DMS153 (cell line): Measurements from ENCODE around the gene RCHY1.
"Not testable (repeated sequence)": the region's sequence is repeated elsewhere in the genome, so short reads cannot be mapped to it uniquely, and the experiment has no call there.

ENCODE experiments used
- DNase-seq: peaks from one replicate; lab custom pipeline; 2025; lab: John Stamatoyannopoulos, UW

Gene RCHY1

DNA sequence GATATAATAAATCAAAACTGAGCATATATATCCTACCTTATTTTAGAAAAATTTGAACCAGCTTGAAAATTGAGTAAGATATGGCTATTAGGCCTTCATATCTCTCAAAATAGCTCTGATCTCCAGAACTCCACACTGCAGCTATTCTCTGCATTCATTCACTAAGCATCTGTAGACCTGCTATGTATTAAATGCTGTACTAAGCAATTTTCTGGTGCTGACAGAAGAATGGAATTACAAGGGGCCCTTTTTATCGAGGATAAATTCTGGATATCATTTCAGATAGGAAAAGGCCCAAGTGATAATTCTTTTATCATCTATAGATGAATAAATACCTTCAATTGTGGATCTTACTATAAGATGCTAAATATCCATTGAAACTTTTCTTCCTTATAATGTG, 1.9 kb upstream of the RCHY1 start:
- no peak for DNase-seq

DNA sequence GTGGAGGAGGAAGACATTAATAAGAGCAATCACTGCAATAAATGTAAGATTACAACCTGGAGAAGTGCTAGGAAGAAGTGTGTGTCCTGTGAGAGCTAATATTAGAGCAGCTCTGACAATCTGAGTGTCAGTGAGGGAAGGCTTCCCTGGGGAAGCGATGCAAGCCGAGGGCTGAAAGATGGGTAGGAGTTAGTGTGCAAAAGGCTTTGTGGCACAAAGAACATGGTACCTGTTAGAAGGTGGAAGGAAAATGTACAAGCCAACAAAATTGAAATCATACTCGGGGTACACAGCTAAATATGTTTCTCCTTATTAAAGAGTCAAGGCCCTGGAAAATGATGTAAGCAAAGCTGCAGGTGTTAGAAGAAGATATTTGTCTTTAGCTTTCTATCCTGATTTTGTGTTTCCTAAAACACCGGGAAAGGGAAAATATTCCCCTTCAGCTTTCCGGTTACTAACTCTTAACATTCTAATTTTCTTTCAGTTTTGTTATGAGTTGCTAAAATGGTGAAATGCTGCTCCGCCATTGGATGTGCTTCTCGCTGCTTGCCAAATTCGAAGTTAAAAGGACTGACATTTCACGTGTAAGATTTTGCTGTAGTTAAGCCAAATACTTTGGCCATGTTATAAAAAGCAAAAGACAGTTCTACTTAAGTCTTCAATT, 878 bp upstream of the RCHY1 start:
- DNase-seq, result no peak

DNA sequence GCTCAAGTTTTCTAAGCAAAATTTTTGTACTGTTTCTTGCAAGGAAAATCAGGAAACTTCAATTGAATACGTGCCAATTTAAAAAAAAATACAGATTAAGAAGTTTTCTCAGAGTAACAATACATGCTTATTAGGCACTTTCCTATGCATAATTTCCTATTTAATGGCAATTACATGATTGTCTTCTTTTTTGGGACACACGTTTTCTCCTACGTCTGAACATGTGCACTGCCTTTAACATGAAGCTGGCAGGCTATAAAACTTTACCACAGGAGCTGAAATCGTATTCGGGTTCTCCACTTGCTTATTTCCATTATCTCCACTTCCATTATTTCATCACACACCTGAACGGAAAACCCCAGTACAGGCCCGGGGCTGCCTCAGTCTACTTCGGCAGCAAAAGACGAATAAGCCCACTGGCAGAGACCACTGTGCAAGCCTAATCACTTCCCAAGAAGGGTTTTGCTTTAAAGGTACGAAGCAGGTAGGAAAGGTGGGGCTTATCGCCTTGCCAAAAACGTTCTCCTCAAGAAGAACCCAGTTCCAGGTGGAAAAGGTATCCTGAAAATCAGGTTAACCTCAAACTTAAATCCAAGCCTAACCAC, 575 bp downstream of the RCHY1 start:
- DNase-seq, result no peak

- no peak for DNase-seq
Measured at GRCh38 chr4:75512386-75513211, 1.6 kb downstream of the RCHY1 start.

DNA sequence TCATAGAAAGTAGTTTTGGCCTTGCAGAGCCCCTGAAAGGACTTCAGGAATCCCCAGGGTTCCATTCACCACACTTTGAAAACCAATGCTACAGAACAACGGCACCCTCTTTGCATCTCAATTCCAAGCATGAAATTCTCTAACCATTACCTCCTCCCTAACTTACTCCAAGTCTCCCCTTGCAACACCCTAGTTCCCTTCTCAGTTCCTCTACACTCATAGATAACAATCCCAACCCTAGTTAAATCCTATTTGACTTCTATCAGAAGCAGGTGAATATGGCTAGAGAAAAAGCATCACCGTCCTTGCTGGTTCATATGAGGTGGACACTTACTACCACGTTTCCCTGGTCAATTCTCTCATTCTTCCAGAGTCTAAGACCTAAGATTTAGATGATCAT, 2.4 kb downstream of the RCHY1 start:
- no peak for DNase-seq

GRCh38 chr4:75509592-75509991, 4.6 kb downstream of the RCHY1 start:
- not testable (repeated sequence) for DNase-seq

DNA sequence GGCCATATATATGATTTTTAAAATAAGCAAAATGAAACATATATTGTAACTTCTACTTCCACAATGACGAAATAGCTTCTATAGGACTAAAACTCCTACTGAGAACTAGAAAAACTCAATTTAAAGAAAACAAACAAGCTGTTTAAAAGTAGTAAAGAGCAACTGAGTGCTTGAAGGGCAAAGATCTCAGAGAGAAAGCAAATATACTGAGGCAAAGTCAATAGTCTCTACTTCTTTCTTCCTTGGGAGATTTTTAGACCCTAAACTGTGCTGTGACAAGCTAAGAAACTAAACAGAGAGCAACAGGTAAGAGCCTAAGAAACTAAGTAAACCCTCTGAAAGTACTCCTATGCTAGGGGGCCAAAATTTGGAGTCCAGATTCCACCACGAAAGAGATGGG, 8.6 kb downstream of the RCHY1 start:
- DNase-seq, result no peak

DNA sequence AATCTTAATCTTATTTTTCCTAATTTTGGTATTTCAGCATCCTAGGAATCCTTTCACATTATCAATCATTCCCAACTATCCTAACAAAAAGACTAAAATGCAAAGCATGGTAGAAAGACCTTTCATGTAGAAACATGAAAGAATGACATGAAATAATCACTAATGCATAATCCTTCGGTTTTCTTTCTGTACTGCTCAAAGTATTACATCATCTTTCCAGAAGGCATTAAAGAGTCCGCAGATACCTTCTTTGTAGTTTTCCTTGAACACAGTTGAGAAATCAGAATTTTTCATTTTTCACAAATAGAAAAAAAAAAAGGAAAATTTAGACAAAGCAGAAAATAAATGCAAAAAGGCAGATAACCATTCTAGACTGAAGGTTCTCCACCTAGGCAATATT, 11.5 kb downstream of the RCHY1 start:
- DNase-seq, result no peak

GRCh38 chr4:75499900-75500299, 14.3 kb downstream of the RCHY1 start:
- no peak for DNase-seq

DNA sequence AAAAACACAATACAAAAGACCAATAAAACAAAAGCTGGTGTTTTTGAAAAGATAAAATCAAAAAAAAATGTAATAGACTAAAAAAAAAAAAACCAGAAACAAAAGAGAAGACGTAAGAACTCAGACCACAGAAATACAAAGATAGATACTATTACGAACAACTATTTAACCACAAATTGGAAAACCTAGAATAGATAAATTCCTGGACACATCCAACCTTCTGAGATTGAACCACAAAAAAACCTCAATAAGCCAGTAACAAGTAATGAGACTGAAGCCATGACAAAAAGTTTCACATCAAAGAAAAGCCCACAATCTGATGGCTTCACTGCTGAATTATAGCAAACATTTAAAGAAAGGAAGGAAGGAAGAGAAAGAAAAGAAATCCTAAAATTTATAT, 16.2 kb downstream of the RCHY1 start:
- no peak for DNase-seq

- no peak for DNase-seq
Measured at GRCh38 chr4:75497133-75497532, 17.1 kb downstream of the RCHY1 start.

DNA sequence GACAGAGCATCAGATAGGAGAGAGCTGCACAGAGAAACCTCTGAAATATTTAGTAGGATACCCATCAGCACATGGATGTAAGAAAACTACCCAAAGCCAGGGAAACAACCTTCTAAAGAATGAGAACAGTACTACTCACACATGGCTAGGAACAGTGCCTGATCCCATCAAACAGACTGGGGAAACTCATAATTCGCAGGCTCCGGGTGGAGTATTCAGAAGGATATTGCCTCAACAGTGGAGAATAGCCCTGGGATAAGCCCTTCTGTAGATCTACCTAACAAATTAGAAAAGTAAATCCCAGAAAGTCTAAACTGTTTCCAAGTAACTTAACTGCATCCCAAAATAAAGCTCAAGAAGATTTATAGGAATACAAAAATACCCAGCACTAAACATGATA, 17.8 kb downstream of the RCHY1 start:
- DNase-seq, result no peak

DNA sequence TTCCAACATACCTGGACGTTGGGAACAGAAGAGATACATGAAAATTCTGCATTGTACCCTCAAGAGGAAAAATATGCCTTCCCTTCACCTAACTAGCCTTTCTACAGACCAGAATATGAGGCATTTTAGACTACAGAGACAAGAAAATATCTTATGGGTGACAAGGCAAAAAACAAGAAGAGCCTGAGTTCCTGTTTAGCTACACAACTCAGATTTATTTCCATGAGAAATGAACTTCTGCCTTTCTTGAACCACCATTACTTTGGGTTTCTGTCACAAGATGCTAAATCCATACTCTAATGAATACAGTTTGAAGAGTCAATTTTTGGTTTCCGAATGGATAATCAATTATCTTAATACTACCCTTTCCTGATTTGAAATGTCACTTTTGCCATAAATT, 18.7 kb downstream of the RCHY1 start:
- DNase-seq, result no peak

- DNase-seq, result no peak
Measured at GRCh38 chr4:75494563-75494962, 19.6 kb downstream of the RCHY1 start.

GRCh38 chr4:75490155-75490554, 24.0 kb downstream of the RCHY1 start:
- DNase-seq, result peak; percentile 2

- DNase-seq, result no peak
Measured at GRCh38 chr4:75484190-75484589, 30.0 kb downstream of the RCHY1 start.

DNA sequence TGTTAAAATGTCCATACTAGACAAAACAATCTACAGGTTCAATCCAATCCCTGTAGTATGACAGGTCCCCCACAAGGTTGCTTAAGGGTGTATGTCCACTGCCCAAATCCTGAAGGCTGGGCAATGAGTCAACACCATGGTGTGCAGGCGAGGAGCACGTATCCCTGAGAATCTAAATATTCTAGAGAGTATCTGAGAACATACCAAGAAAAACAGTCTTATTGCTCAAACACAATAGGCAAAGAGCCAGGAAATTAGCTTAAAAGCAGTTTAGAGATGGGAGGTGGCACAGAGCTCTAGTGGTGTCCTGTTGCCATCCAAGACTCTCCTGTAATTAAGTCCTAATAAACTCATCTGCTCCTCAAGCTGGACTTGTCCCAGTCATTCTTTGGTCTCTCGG, 37.0 kb downstream of the RCHY1 start:
- DNase-seq, result no peak

GRCh38 chr4:75470738-75471137, 43.5 kb downstream of the RCHY1 start:
- no peak for DNase-seq

DNA sequence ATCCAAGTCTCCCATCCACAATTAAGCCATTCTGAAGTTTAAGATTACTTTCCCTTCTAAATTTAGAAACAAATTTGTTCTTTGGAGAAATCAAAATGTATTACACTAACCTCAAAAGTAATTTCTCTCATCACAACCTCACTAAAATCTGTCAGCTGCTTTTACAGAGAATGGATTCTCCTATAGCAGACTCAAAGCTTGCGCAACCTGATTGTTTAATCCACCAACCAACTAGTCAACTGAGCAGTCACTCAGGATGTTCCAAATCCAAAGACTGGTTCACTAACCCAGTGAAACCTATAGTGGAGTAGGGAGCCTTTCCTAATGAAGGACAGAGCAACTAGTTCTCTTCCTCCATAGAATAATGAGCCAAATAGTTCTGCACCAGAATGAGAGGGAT, 44.3 kb downstream of the RCHY1 start:
- no peak for DNase-seq

- no peak for DNase-seq
Measured at GRCh38 chr4:75457365-75457764, 56.8 kb downstream of the RCHY1 start.

GRCh38 chr4:75434105-75434504, 80.1 kb downstream of the RCHY1 start:
- no peak for DNase-seq

DNA sequence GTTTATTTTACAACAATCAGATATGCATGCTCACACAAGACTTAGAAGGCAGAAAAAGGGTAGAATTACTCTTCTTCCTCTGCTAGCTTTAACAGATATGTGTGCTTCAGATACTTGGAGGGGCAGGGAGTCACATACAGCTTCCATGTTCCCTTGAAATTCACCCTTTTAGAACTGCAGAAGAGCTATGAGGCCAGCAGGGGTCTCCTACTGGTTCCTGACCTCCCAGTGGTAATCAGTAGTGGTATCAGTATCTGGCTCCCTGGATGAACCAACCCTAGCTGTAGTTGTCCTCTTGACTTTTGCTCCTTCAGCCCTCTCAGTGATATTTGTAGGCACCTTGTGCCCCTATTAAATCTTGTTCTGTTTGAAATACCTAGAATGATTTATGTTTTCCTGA, 81.5 kb downstream of the RCHY1 start:
- no peak for DNase-seq

DNA sequence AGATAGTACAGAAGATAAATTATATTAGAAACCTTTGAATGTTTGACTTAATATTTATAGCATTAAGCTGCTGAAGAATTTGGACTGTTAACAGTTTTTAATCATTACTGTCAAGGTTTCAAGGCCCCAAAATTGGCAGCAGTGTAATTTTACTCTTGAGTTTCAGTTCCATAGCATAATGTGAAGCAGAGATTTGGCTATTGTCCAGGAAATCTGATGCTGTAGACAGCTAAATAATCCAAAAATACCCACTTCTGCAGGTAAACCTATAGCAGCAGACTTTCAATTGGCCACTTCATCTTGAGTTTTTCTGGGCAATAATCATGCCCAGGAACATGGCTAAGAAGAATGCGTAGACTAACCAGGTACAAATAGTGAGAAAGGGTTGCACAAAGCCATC, 85.0 kb downstream of the RCHY1 start:
- DNase-seq, result no peak
